Uterus (tissue), 2 donors: ENCODE measurements around the gene C2.

Experiments used
- CTCF ChIP-seq, 4 experiments: fragments of 200-600 bp in 2 of 4; fragments of 450-650 bp in 2 of 4; sonication (generic) in 2 of 4; IDR thresholded peaks; one replicate each; pipeline ENCODE4 v1.5.1; 2016 to 2019; ENCODE audit warnings: antibody characterized with exemption in 4 of 4, mild to moderate bottlenecking in 2 of 4, moderate library complexity in 1 of 4
- POLR2A ChIP-seq, 2 donors: fragments of 450-650 bp; IDR thresholded peaks; one replicate each; pipeline ENCODE4 v1.6.1; 2016; ENCODE audit warnings: antibody characterized with exemption in 2 of 2, mild to moderate bottlenecking in 1 of 2, moderate library complexity in 1 of 2

- TF ChIP-seq CTCF (IDR thresholded peaks at IDR 0.05) (no peak), POLR2A (IDR thresholded peaks at IDR 0.05) (no peak)
Observed at GRCh38 chr6:31892821-31893220, 34.7 kb upstream of the C2 start.
